NCI-H187 (cell line): Measurements from ENCODE around the gene YBEY.

Experiments
- DNase-seq, 2 experiments: peaks; one replicate each; lab custom pipeline; 2025; lab: John Stamatoyannopoulos, UW

YBEY gene

DNA sequence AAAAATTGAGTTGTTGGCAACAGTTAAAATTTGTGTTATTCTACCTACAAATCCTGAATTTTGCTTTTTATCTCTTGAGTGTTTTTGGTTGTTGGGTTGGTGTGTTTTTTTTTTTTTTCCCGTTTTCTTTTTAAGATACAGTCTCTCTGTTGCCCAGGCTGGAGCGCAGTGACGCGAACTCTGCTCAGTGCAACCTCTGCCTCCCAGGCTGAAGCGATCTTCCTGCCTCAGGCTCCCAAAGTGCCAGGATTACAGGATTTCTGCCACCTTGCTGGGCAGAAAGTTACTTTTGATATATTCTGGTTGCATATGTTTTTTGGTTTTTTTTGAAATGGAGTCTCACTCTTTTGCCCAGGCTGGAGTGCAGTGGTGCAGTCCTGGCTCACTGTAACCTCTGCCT lies 42.0 kb downstream of the YBEY start:
- no peak for DNase-seq

GRCh38 chr21:46329796-46330195 lies 43.7 kb downstream of the YBEY start:
- DNase-seq: no peak

DNA sequence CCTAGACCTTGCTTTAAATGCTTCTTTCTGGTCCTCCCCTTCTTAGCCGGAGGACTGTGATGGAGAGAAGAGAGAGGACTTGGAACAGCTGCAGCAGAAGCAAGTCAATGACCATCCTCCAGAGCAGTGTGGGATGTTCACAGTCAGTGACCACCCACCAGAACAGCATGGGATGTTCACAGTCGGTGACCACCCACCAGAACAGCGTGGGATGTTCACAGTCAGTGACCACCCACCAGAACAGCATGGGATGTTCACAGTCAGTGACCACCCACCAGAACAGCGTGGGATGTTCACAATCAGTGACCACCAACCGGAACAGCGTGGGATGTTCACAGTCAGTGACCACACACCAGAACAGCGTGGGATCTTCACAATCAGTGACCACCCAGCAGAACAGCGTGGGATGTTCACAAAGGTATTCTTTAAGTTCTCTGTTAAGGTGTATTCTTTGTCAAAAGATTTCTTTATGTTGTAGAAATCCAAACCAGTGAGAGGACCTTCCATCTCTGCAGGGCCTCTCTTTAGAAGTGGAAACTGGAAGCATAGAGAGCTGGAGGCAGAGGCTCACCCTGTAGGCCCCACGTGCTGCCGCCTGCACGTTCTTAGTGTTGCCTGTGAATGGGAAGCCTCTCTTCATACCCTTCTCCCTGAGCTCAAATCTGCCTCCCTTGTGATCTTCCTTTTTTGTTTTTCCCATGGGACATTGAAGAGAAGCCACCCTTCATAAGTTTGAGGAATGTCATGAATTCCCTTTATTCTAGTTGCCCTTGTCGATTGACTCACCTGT lies 48.4 kb downstream of the YBEY start:
- no peak for DNase-seq

- DNase-seq: no peak
These were observed 50.5 kb downstream of the YBEY start for GRCh38 chr21:46336603-46337002.

GRCh38 chr21:46340998-46341397 lies 54.9 kb downstream of the YBEY start:
- DNase-seq: no peak

GRCh38 chr21:46344219-46344915 lies 58.2 kb downstream of the YBEY start:
- no peak for DNase-seq

- DNase-seq: no peak
These were observed 59.7 kb downstream of the YBEY start for GRCh38 chr21:46345861-46346260.

- no peak for DNase-seq
These were observed 60.4 kb downstream of the YBEY start for GRCh38 chr21:46346296-46347202.

GRCh38 chr21:46347203-46347550 lies 61.0 kb downstream of the YBEY start:
- DNase-seq: no peak
